ENCODE measurements around the gene PDCD2L. TPM values are rescaled to one million over a fixed set of nuclear protein-coding genes. Genes with fewer than 3 reads are reported as not detected.
"Not testable (repeated sequence)": the region's sequence is repeated elsewhere in the genome, so short reads cannot be mapped to it uniquely, and the experiment has no call there.

The PDCD2L gene
- total RNA-seq, 1 donor from 2014 or later = 30.0 TPM

DNA sequence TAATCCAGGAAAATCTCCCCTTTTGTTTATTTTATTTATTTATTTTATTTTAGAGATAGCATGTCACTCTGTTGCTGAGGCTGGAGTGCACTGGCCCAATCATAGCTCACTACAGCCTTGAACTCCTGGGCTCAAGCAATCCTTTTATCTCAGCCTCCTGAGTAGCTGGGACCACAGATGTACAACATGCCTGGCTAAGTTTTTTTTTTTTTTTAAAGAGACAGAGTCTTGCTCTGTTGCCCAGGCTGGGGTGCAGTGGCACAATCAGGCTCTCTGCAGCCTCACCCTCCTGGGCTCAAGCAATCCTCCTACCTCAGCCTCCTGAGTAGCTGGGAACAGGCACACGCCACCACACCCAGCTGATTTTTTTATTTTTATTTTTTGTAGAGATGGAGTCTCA lies 6.3 kb upstream of the PDCD2L start:
- H3K9me3 ChIP-seq = no peaks in the 10 kb centered on the region
- no peak for DNase-seq (ENCODE audit: low spot score in 2 of 2)
- TF ChIP-seq, protein P1, sequence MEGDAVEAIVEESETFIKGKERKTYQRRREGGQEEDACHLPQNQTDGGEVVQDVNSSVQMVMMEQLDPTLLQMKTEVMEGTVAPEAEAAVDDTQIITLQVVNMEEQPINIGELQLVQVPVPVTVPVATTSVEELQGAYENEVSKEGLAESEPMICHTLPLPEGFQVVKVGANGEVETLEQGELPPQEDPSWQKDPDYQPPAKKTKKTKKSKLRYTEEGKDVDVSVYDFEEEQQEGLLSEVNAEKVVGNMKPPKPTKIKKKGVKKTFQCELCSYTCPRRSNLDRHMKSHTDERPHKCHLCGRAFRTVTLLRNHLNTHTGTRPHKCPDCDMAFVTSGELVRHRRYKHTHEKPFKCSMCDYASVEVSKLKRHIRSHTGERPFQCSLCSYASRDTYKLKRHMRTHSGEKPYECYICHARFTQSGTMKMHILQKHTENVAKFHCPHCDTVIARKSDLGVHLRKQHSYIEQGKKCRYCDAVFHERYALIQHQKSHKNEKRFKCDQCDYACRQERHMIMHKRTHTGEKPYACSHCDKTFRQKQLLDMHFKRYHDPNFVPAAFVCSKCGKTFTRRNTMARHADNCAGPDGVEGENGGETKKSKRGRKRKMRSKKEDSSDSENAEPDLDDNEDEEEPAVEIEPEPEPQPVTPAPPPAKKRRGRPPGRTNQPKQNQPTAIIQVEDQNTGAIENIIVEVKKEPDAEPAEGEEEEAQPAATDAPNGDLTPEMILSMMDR (IDR thresholded peaks at IDR 0.05) = no peak

DNA sequence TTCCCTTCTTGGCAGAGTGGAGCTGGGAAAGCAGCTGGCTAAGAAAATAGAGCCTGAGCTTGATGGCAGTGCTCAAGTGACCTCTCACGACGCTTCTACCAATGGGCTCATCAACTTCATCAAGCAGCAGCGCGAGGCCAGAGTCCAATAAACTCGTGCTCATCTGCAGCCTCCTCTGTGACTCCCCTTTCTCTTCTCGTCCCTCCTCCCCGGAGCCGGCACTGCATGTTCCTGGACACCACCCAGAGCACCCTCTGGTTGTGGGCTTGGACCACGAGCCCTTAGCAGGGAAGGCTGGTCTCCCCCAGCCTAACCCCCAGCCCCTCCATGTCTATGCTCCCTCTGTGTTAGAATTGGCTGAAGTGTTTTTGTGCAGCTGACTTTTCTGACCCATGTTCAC lies 4.3 kb upstream of the PDCD2L start:
- H3K27me3 ChIP-seq = no peaks in the 10 kb centered on the region
- H3K4me1 ChIP-seq = peaks cover 3% of the 10 kb centered on the region in 2 donors
- TF ChIP-seq, protein P1 (IDR thresholded peaks at IDR 0.05) = no peak
- no peak overlapping the region for H3K27ac ChIP-seq
- peaks cover 44 to 55% of the 10 kb centered on the region in 2 donors for H3K36me3 ChIP-seq
- intact Hi-C loops (cut with DNase I) = no loop called here
- DNase-seq (ENCODE audit: low spot score in 2 of 2) = no peak
- H3K9me3 ChIP-seq = no peaks in the 10 kb centered on the region
- H3K4me3 ChIP-seq = no peak overlapping the region

More for the DNA sequence above, 6.3 kb upstream of the PDCD2L start:
- Histone ChIP-seq H3K36me3 (peaks cover 45 to 76% of the 10 kb centered on the region in 2 donors), H3K27ac (no peak overlapping the region), H3K4me1 (no peaks in the 10 kb centered on the region), H3K27me3 (no peaks in the 10 kb centered on the region), H3K4me3 (no peak overlapping the region)
- intact Hi-C loops (cut with DNase I) = no loop called here

DNA sequence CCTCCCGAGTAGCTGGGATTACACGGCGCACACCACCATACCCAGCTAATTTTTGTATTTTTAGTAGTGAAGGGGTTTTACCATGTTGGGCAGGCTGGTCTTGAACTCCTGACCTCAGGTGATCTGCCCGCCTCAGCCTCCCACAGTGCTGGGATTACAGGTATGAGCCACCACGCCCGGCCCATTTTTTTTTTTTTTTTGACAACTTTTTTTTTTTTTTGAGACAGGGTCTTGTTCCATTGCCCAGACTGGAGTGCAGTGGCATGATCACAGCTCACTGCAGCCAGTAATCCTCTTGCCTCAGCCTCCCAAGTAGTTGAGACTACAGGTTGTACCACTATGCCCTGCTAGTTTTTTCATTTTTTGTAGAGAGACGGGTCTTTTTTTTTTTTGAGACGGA lies 3.4 kb upstream of the PDCD2L start:
- peaks cover 39 to 46% of the 10 kb centered on the region in 2 donors for H3K36me3 ChIP-seq

DNA sequence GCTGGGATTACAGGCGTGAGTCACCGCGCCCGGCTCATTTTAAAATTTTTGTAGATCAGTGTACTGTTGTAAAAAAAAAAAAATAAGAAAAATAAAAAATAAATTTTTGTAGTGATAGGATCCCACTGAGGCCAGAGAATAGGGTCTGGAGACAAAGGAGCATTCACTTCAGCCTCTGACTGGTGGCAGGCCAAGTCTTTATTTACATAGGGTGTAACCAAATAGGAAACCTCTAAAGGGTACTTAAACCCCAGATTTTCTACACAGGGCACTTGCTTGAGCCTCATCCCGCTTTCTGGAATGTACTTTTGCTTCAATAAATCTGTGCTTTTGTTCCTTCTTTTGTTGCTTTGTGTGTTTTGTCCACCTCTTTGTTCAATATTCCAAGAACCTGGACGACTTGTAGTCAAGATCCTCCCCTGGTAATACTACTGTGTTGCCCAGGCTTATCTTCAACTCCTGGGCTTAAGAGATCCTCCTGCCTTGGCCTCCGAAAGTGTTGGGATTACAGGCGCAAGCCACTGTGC lies 2.1 kb upstream of the PDCD2L start:
- Histone ChIP-seq H3K36me3 (peaks cover 30 to 34% of the 10 kb centered on the region in 2 donors), H3K27me3 (no peaks in the 10 kb centered on the region), H3K4me1 (peaks cover 3 to 7% of the 10 kb centered on the region in 2 donors), H3K27ac (no peak overlapping the region), H3K4me3 (no peak overlapping the region), H3K9me3 (no peaks in the 10 kb centered on the region)
- intact Hi-C loops (cut with DNase I) = no loop called here
- TF ChIP-seq, protein P1 (IDR thresholded peaks at IDR 0.05) = no peak
- no peak for DNase-seq (ENCODE audit: low spot score in 2 of 2)

More for the DNA sequence above, 3.4 kb upstream of the PDCD2L start:
- H3K27ac ChIP-seq; H3K4me3 ChIP-seq; DNase-seq (ENCODE audit: low spot score in 2 of 2); H3K27me3 ChIP-seq; H3K9me3 ChIP-seq; intact Hi-C loops (cut with DNase I); H3K4me1 ChIP-seq: not testable (repeated sequence)

DNA sequence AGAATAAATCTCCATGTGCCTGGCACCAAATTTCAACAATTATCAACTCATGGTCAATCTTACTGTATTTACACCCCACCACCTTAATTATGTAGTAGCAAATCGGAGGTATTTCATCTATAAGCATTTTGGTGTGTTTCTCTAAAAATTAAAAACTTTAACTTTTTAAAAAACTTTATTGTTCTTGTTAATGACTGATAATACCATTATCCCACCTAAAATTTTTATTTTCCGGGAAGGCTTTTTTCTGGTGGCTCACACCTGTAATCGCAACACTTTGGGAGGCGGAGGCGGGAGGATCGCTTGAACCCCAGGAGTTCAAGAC lies 453 bp upstream of the PDCD2L start:
- TF ChIP-seq, protein P1 (IDR thresholded peaks at IDR 0.05) = no peak
- DNase-seq (ENCODE audit: low spot score in 2 of 2) = no peak
- Histone ChIP-seq H3K27ac (peak overlapping the region in 1 of 2 donors; percentile 43), H3K4me3 (peak overlapping the region; percentile 77 to 93), H3K36me3 (peaks cover 18 to 20% of the 10 kb centered on the region in 2 donors), H3K9me3 (no peaks in the 10 kb centered on the region), H3K27me3 (no peaks in the 10 kb centered on the region), H3K4me1 (peaks cover 3 to 7% of the 10 kb centered on the region in 2 donors)
- intact Hi-C loops (cut with DNase I) = loop anchor here (2.0 kb wide), 2 partner anchors 25 to 97 kb away; partner anchors contain the start of gene UBA2

DNA sequence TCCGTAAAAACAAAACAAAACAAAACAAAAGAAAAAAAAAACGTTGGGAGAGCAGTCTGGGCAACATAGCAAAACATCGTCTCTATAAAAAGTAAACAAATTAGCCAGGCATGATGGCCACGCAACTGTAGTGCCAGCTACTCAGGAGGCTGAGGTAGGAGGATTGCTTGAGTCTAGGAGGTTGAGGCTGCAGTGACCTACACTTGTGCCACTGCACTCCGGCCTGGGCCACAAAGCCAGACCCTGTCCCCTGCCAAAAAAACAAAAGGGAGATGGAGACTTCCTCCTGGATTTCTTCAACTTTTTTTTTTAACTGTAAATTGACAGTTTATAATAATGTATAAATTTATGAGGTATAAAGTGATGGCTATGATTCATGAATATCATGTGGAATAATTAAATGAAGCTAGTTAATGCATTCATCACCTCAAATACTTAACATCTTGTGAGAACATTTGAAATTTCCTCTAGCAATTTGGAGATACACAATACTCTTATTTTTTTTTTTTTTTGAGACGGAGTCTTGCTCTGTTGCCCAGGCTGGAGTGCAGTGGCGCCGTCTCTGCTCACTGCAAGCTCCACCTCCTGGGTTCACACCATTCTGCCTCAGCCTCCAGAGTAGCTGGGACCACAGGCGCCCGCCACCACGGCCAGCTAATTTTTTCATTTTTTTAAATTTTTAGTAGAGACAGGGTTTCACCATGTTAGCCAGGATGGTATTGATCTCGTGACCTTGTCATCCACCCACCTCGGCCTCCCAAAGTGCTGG lies 1.9 kb downstream of the PDCD2L start:
- H3K9me3 ChIP-seq = no peaks in the 10 kb centered on the region
- H3K27ac ChIP-seq = no peak overlapping the region
- no peak overlapping the region for H3K4me3 ChIP-seq
- intact Hi-C loops (cut with DNase I) = loop anchor here (2.0 kb wide), 2 partner anchors 23 to 95 kb away; partner anchors contain the start of gene UBA2
- peaks cover 3 to 7% of the 10 kb centered on the region in 2 donors for H3K4me1 ChIP-seq
- H3K27me3 ChIP-seq = no peaks in the 10 kb centered on the region
- DNase-seq (ENCODE audit: low spot score in 2 of 2) = no peak
- TF ChIP-seq, protein P1 (IDR thresholded peaks at IDR 0.05) = no peak
- peaks cover 0 to 13% of the 10 kb centered on the region in 2 donors for H3K36me3 ChIP-seq

Data from ascending aorta (tissue), 2 donors.